GM19238 (cell line): ENCODE measurements around the gene MRPL45.
A peak's percentile ranks its signal among the peaks of the same experiment; 100 is the strongest.
"Not testable (repeated sequence)": the region's sequence is repeated elsewhere in the genome, so short reads cannot be mapped to it uniquely, and the experiment has no call there.

Experiments used
- DNase-seq: peaks from one replicate; pipeline ENCODE4 v3.0.0; 2011; ENCODE audit warnings: low spot score; ENCODE audit not compliant: insufficient read length

Gene MRPL45

DNA sequence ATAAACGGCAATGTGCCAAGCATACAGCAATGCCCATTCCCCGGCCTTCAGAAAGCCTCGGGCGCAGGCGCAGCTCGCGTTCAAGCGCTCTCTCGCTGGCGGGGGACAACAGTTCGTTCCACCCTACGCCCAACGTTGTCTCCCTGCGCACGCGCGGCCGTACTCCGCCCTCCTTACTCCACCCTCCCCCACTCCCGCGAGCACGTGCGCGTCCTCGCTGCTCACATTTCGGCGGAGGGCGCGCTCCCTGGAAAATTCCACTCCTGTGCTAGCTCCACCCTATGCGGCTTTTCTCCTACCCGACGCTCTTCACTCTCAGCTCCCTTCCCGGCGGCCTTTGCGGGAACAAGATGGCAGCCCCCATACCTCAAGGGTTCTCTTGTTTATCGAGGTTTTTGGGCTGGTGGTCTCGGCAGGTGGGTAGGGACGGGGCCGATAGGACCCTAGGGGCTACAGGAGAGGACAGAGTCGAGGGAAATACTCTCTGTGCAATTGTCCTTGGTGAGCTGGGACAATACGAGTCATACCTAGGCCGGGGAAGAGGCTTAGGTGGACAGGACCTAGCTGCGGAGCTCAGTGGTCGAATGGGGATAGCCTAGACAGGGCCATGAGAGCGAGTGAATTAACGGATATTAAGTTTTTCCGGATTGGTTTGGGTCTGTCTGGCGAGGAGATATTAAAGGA, at the start of gene MRPL45:
TSS of gene MRPL45 (plus strand) at position 335 of the 684 bp plus-strand sequence. CDS start at position 351, 16 bp downstream.
- peak; percentile 86 for DNase-seq

- DNase-seq: not testable (repeated sequence)
Measured at GRCh38 chr17:38253191-38253590, 43.8 kb upstream of the MRPL45 start.

DNA sequence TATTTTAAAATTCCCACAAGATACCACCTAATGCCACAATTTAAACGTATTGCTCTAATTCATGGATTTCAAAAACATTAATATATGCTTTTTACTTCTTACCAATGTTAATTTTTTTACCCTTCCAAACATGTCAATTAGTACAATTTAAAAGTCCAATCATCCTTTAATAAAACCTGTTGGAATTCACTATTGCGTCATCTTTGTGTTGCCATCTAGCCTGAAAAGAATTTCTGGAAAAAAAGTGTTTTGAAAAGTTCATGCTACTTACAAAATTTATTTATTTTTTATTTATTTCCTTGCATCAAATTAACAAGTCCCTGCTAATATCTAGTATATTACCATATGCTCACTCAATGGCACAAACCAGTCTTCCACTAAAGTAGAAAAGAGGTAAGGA, 42.6 kb upstream of the MRPL45 start:
- not testable (repeated sequence) for DNase-seq

DNA sequence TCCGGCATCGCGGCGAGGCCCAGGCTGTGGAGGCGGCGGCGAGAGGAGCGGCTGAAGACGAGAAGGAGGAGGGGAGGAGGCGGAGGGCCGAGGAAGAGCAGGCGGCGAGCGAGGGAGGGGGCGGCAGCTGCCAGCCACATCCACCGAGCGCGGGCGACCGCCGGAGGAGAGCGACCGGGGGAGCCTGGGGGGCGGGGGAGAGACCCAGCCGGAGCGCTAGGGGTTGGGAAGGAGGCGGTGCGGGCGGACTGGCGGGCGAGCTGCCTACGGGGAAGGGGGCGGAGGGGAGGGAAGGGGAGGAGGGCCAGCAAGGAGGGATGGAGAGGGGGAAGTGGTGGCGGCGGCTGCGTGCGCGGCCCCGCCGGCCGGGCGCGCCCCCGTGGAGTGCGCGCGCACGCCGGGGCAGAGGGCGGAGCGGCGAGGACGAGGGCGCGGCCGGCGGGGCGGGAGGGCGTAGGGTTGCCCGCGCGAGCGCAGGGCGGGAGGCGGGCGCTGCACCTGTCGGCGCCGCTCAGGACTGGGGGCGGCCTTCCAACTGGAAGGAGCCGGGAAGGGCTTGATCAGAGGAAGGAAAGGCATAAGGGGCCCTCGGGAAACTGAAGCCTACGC, 39.9 kb upstream of the MRPL45 start:
- peak; percentile 82 for DNase-seq

DNA sequence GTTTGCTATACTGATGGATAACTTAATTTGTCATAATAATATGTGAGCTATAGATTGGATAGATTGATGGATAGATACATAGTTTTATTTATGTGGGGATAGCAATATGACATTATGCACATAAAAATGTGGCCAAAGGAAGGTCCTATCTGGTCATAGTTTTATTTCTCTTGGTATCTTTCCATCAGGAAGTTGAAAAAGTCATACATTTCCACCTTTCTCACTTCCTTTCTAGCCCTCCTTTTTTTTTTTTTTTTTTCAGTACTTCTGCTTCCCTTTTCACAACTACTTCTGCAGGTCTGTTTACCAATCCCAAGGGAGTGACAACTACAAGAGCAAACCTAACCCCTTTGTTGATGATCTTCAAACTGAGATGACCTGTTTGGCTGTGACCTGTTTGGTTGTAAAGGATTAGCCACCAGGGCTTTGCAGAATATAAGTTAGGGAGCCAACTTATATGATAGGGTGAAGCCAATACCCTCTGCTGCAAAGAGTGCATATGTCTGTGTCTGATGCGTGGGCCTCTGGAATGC, 30.9 kb upstream of the MRPL45 start:
- DNase-seq: not testable (repeated sequence)

- not testable (repeated sequence) for DNase-seq
Measured at GRCh38 chr17:38266571-38266970, 30.4 kb upstream of the MRPL45 start.

- not testable (repeated sequence) for DNase-seq
Measured at GRCh38 chr17:38268138-38268537, 28.8 kb upstream of the MRPL45 start.

GRCh38 chr17:38269045-38269444, 27.9 kb upstream of the MRPL45 start:
- DNase-seq: not testable (repeated sequence)

DNA sequence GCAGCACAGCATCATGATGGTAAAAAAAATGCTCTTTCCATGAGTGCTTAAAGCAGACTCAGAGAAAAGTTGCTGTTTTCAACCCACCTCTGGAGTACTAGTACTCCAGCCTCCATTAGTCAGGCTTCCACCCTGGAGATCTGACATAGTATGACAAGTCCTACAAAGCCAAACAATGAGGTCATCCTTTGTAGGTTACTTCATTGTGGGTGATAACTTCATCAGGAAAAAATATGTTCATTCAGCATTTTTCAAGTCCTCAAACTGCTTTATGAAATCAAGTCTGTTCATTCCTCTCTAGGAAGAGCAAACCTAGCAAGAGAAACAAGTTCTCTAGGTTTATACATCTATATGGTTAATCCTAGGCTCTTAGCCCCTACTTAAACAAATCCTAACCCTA, 27.4 kb upstream of the MRPL45 start:
- DNase-seq: not testable (repeated sequence)

GRCh38 chr17:38285994-38286393, 11.0 kb upstream of the MRPL45 start:
- not testable (repeated sequence) for DNase-seq

DNA sequence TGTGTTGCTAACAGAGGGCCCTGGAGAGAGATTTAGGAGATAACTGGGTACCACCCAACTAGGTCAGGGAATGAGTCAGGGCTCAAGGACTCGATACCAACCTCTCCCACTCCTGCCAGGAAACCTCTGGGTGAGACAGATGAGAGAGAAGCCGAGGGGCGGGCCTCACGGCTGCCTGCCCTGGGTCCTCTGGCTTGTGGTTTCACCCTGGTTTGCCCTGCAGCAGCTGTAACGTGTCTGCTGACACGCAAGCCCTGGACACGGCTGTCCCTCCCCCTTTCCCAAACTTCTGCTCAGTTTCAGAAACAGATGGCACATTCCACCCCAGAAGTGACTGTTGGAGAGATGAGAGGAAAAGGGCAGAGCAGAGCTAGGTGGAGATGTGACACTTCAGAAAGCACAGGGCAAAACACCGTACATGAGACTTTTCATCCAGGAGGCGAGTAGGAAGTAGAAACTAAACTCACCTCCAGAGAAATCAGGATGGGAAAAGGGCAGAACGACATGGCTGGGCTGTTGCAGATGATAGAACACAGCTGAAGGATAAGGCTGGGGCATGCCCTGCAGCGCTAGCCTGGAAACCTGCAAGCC, 10.4 kb upstream of the MRPL45 start:
- DNase-seq: not testable (repeated sequence)

DNA sequence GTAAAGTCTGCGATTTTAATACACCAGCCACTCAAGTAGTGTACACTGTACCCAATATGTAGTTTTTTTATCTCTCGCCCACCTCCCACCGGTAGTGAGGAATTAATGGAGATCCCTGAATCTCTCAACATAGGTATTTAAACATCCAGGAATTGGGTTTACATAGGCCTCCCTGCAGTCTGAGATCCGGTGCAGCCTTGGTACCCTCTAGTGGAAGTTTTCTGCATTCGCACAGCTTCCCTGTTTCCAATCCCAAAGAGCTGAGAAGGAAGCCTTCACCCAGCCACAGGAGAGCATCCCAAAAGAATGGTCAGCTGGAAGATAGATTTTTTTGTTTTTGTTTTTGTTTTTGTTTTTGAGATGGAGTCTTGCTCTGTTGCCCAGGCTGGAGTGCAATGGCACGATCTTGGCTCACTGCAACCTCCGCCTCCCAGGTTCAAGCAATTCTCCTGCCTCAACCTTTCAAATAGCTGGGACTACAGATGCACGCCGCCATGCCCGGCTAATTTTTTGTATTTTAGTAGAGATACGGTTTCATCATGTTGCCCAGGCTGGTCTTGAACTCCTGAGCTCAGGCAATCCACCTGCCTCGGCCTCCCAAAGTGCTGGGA, 8.6 kb upstream of the MRPL45 start:
- DNase-seq: not testable (repeated sequence)

GRCh38 chr17:38289760-38290159, 7.2 kb upstream of the MRPL45 start:
- not testable (repeated sequence) for DNase-seq

GRCh38 chr17:38295602-38296365, 1.2 kb upstream of the MRPL45 start:
- DNase-seq: not testable (repeated sequence)

- DNase-seq: no peak
Measured at GRCh38 chr17:38315497-38315896, 18.5 kb downstream of the MRPL45 start.

DNA sequence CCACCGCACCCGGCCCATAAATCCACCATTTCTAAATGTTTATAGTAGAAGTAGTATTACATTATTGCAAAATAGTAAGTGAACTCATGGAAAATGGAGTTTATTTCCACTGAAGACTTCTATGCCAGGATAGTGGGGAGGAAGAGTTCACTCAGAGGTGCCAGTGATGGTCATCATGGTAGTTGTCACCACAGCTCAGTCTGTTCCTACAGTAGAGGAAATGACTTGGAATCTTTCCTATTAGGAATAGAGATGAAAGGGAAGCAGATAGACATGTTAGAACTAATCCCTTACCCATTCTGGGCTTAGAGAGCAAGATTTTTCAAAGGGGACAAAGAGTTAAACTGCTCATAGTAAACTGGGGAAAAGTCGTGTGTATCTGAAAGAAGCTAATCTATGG, 20.1 kb downstream of the MRPL45 start:
- no peak for DNase-seq

DNA sequence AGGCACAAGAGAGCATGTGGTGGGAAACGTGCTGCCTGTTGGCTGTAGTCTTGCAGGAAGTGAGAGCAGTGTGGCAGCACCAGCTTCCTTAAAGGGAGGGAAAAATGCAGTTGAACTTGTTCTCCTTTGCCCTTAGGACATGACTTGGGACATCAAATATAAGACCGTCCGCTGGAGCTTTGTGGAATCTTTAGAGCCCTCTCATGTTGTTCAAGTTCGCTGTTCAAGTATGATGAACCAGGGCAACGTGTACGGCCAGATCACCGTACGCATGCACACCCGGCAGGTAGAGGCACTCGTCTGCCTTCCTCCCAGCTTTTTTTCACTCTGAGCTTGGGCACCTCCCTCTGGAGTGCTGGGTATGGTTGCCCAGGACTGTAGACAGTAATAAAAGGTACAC, 23.5 kb downstream of the MRPL45 start:
- no peak for DNase-seq

DNA sequence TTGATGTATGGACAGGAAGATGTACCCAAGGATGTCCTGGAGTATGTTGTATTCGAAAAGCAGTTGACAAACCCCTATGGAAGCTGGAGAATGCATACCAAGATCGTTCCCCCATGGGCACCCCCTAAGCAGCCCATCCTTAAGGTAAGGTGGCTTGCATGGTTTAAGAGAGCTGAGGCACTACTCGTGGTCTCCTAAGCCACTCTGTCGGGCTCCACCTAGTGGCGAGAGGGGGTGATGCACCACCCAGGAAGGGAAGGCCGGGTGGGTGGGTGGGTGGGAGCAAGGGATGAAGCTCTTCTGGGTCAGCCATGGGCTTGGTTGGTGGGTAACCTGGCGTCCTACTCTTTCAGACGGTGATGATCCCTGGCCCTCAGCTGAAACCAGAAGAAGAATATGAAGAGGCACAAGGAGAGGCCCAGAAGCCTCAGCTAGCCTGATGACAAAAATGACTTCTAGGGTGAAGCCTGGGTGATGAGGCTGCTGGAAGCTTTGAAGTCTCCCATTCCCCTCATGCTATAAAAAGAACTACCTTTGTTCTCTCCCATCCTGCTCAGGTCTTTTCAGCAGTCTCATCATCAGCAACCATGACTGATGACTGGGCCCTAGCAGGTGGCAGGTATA, 25.3 kb downstream of the MRPL45 start:
- peak; percentile 74 for DNase-seq

GRCh38 chr17:38322897-38323296, 25.9 kb downstream of the MRPL45 start:
- no peak for DNase-seq

- no peak for DNase-seq
Measured at GRCh38 chr17:38324141-38324697, 27.3 kb downstream of the MRPL45 start.
